ENCODE results near the gene THOC6. TPM values are rescaled to one million over a fixed set of nuclear protein-coding genes. Genes with fewer than 3 reads are reported as not detected.

Gene THOC6
- 12.6 TPM for total RNA-seq

DNA sequence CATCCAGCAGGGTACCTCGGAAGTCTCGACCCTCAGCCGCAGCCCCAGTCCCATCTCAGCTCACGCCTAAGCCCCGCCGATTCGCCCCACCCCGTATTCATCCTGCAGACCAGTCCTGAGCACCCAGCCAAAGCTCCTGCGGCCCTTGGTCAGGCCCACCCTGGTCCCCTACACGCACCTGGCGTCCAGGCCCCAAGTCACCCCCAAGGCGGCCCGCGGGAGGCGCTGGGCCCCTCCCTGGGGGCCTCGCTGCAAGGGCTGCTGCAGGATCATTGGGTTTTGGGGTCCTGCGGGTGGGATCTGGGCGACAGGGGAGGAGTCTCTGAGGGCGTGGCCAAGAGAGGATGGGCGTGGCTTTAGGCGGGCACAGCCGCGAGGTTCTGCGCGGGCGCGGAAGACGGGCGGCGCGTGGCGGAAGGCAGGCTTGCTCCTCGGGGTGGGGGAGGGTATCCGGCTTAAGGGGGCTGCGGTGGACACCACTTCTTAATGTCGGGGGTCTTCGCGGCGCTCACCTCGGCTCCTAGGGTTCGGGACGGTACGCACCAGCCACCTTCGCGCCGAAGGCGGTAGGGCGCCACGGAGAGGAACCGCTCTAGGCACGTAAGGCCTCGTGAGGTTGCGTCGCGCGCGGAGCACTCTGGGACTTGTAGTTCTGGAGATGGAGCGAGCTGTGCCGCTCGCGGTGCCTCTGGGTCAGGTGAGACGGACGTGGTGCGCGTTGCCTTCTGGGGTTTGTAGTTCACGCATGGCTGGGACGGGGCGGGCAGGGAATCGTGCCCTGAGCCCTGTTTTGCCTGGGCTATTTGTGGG, at the start of gene THOC6, which contains the start of gene HCFC1R1:
TSS of gene THOC6 (plus strand) at position 367 of the 810 bp plus-strand sequence. CDS start at position 659, 292 bp downstream.
TSS of gene HCFC1R1 (minus strand) at position 274 of the 810 bp plus-strand sequence. CDS start at position 273, 1 bp downstream.
- peak; percentile 99 for DNase-seq

DNA sequence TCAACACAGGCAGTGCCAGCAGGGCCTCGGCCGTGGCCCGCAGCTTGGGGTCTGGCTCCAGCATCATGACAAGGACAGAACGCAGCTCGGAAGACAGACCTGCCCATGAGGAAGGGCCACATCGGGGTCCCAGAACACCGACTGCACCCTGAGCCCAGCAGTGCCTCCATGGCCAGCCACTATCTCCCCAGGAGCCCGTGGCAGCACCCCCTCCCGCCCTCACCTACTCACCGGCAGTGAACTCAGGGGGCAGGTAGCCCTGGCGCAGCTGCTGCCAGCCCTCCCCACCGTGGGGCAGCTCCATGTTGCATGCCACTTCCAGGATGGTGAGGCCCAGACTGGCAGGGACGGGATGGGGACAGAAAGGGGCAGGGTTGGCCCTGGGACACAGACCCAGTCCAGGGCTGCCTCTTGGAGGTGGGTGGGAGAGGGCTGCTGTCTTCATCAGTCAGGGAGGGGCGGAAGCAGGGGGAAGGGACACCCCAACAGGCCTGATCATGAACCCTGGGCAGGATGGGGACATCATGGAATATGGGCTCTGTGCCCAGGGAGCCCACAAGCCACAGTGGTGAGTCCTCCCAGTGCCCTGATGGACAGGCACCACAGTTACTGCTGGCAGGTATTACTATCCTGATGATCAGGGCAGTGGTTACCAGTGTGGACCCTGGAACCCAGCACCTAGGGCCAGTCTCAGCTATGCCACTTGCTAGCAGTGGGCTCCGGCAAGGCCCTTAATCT, 49.3 kb upstream of the THOC6 start:
- no peak for DNase-seq

DNA sequence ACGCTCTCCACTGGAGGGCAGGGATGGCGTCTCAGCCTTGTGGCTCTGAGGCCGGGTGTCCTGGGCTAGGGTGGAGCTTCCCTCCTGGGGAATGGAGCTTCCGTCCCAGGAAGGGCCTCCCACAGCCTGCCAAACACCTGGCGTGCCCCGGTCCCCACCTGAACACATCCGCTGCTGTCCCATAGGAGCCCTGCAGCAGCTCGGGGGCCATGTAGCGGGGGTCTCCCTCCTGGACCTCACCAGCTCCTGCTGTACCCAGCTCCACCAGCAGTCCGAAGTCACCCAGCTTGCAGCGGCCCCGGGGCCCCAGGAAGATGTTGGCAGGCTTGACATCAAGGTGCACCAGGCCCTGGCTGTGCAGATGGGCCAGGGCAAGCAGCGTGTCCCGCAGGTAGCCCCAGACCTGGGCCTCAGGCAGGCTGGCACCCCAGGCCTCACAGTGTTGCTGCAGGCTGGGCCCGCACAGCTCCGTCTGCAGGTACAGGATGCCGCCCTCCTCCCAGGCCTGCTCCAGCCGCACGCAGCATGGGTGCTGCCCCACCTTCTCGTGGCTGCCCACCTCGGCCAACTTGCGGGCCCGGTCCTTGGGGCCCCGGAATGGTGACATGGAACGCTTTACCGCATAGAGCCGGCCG, 48.6 kb upstream of the THOC6 start:
- DNase-seq: no peak

DNA sequence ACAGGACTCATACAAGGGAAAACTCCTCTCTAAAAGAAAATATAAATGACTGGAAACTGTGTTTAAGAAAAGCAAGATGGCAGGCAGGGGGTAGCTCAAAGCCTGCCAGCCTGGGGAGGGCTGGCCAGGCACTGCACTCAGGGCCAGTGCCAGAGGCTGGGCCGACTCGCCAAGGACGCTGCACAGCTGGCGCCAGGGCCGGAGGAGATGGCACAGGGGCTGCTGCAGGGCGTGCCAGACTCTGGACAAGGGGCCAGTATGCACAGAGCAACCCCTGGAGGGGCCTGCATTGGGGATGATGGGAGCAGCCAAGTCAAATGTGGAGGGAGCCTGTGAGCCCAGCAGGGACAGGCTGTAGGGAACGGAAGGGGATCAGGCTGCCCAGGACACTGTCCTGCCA, 47.6 kb upstream of the THOC6 start:
- no peak for DNase-seq

DNA sequence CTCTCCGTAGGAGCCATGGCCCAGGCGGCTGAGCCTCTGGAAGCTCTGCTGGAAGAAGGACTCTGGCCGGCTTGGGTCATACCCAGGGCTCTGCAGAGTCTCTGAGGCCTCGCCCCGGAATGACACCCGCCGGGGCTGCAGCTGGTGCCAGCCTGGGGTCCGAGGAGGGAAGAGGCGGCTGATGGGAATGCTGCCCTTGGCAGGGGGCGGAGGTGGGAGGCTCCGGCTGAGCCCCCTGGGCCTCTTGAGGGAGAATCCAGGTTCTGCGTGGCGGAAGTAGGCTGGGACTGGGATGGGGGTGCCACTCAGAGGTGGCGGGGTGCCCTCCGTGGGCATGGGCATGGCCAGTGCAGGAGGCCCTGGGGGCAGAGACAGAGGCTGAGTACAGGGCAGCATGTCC, 47.2 kb upstream of the THOC6 start:
- no peak for DNase-seq

DNA sequence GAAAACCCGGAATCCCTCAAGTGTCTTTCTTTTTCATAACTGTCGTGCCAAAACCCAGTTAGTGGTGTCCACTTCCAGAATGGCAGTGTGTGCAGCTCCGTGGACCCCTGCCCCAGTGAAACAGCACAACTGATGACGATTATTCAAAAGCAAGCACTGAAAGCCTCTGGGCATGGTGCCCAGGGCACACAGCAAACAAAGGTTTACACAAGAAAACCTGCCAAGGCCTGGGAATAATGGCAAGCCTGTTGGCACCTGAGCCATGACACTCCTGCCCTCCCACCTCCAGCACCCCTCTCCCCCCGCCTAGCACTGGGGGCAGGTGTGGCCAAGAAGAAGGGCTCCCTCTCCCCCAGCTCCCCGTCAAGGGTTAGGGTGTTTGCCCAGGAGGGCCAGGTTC, 46.4 kb upstream of the THOC6 start:
- no peak for DNase-seq

DNA sequence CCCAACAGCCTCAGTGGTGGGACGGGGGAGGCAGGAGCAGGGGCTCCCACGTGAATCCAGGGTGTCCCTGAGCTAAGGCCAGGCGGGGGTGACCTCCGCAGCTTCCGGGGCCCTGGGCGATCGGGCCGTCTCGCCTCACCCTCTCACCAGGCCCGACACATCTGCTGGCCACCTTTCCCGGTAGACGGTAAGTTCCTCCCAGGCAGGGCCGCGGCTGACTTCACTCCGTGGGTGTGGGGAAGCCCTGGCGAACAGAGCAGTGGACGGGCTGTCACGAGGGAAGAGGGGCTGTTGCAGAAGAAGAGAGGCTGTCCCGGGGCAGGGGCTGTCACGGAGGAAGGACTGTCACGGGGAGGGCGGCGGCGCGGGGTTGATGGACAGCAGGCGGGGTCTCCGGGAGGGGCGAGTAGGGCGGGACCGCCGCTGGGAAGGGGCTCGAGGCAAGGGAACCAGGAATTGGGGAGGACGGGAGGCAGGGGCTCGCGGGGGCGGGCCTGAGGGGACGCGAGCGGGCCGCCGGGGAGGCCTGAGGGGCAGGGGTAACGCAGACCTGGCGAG, 44.1 kb upstream of the THOC6 start:
- DNase-seq: no peak

DNA sequence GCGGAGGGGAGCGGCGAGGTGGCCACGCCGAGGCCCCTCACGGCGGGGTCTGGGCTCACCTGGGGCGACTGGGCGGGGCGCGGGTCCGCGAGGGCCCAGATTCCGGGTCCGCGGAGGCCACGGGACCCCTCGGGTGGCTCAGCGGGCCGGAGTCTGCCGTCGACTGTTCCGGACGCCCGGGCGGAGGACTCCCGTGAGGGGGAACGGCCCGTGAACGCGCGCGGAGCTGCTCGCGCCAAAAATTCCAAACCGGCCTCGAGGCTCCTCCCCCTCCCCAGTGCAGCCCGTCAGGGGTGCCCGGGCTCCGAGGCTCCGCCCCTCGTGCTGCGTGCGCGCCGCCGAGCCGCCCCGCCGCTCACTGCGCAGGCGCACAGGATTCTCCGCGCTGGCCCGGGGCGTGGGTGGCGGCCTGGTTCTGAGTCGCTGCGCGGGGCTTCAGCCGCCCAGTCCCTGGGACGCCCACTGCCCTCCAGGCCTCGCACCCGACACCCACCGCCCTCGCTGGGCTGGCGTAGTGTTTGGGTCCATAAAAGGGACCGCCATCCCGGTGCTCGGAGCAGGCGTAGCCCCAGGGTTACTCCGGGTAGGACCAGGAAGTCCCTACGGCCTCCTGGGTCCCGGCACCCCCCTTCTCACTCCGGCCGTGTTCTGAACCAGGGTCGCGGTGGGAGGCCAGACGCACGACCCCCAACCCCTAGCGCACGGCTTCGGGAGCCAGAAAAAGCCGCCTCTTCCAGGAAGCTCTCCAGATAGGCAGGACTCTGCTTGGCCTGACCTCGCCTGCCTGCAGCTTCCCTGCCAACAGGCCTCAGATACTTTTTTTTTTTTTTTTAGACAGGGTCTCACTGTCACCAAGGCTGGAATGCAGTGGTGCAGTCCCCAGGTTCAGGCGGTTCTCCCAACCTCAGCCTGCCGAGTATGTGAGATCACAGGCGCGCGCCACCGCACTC, 43.3 kb upstream of the THOC6 start, which contains the start of gene PKMYT1:
TSS of gene PKMYT1 (minus strand) at position 220 of the 950 bp plus-strand sequence. CDS start 789 bp downstream, outside the sequence.
- DNase-seq: peak; percentile 97

DNA sequence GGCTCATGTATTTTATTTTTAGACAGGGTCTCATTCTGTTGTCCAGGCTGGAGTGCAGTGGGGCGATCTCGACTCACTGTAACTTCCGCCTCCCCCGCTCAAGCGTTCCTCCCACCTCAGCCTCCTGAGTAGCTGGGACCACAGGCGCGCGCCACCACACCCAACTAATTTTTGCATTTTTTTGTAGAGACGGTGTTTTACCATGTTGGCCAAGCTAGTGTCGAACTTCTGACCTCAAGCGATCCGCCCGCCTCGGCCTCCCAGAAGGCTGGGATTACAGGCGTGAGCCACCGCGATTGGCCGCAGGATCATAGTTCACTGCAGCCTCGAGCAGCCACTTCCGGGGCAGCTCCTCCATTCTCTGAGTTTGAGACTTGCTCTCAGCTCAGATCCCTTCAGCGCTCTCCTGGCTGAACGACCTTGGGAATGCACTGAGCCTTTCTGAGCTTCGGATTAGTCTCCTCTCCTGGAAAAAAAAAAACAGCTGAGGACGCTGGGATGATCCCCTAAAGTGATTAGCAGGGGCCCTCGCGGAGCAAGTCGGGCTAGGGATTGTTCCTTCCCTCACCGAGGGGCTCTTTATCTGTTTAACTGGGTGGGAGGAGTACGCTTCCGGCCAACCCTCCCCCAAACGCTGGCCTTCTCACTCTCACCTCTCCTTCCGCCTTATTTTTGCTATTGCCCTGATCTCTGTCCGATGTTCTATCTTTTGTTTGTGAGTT, 42.5 kb upstream of the THOC6 start:
- no peak for DNase-seq

DNA sequence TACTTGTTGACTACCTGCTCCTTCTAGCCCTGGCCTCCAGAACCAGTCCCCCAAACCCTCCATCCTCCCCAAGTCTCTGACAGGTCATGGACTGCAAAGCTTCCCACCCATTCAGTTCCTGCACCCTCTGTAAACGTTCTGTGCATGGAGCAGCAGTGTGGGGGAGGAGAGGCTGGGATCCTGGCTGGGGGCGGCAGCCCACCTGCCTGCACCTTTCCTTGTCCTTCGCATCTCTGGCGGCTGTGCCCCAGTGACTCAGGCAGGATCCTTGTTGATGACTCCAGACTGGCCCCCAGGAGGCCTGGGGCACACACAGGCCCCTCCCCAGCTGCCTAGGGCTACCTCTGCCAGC, 42.0 kb upstream of the THOC6 start:
- no peak for DNase-seq

DNA sequence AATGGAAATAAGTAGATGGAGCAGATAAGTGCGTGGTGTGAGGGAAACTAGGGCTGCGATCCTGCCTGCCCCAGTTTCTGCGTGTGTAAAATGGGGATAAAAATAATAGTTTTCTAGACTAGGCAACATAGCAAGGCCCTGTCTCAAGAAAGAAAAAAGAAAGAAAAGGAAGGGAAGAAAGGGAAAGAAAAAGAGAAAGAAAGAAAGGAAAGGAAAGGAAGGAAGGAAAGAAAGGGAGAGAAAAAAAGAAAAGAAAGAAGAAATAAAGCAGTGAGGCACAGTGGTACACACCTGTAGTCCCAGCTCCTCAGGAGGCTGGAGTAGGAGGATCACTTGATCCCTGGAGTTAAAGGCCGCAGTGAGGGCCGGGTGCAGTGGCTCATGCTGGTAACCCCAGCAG, 41.4 kb upstream of the THOC6 start:
- DNase-seq: no peak

DNA sequence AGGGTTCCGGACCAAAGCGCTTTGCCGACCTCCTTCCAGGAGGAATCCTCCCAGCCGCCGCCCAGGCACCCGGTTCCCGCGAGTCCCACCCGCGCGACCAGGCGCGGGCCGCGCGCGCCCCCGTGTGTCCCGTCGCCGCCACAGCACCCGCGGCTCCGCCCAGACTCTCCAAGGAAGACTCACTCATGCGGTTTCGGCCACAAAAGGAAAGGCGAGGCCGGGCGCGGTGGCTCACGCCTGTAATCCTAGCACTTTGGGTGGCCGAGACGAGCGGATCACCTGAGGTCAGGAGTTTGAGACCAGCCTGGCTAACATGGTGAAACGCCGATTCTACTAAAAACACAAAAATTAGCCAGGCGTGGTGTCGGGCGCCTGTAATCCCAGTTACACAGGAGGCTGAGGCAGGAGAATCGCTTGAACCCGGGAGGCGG, 40.1 kb upstream of the THOC6 start:
- peak; percentile 85 for DNase-seq

DNA sequence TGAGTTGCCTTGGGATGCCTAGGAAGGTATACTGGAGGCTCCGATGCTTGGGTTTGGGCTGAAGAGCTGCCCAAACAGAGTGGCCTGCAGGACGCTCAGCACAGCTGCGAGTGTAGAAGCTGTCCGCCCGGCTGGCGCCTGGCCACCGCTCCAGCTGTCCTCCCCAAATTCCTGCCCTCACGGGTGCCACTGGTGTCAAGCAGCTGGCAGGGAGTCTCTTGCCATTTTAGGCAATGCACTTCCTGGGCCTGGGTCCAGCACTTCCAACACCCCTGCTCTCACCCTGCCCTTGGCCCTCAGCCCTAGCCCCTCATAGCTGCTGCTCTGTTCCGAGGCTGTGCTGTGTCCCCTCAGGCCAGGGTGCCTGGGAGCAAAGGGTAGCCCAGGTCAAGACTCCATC, 38.4 kb upstream of the THOC6 start:
- peak; percentile 96 for DNase-seq

DNA sequence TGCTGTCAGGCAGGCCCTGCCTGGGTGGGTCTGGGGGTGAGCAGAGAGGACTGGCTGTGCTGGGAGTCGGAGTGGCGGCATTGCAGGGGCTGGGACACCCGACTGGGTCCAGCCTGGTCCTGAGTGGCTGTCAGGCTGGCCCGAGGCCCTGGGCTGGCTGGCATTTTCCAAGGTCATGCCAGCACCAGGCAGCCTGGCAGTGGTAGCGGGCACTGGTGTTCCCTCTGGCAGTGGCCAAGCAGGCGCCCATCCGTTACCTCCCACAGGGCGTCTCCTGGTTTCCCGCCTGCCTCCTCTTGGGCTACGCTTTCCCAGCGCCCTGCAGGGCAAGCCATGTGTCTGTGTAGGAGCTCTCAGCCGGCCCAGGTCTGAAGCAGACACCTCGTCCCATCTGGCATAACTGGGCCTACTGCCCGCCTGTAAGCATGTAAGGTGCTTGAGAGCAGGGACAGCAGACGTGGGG, 37.9 kb upstream of the THOC6 start:
- peak; percentile 51 for DNase-seq

DNA sequence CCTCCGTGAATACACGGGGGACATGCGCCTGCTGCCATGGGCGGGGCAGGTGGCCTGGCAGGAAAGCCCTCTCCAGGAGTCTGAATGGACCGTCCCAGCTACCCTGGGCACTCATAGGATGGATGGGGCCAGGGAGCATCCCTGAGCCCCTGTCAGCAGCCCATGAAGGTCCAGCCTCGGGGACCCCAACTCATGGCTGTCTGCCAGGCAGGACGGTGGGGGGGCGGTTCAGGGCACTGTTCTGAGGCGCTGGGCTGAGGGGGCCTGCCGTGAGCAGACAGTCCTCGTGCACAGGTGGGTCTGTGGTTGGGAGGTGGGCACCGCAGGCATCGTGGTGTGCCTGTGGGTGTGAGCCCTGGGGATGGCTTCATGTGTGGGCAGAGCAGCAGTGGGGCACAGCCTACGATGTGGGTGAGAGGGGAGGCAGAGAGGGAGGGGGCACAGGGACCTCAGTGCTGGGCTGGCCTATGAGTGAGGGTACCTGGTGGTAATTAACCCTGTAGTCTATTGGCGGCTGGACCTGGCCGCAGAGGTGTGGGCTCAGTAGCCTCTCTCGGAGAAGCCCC, 37.1 kb upstream of the THOC6 start:
- no peak for DNase-seq

DNA sequence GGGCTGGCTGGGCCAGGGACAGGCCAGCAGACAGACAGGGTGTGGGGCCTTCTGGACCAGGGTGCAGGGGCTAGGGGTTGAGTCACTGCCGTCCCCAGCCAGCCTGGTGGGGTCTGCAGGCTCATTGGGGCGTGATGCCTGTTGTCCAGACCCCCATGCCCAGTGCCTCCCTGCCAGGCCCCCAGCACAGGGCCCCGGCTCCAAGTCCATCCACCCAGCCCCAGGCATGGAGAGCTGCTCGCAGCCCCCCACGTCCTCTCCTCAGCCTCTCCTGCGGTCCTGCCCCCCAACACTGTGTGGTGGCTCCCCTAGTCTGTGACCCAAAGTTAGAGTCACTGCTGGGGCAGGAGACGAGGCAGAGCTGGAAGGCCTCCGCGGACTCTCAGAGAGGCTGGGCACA, 36.5 kb upstream of the THOC6 start:
- no peak for DNase-seq

DNA sequence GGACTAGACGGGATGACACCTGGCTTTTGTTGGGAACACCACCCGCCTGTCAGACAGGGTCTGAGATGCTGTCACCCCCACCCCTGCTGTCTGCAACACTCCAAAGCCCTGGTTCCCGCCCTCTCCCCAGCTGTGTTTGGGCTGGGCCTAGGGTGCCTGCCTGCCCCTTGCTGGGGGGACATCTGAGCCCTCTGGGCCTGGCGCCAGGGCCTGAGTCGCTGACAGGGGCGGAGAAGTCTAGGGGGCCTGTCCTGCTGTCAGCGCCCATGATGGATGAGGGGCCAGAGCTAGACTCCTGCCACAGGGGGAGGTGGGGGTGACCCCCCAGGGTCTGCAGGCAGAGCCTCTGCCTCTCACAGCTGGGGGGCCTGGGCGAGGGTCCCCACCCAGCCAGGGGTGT, 36.0 kb upstream of the THOC6 start:
- peak; percentile 96 for DNase-seq

DNA sequence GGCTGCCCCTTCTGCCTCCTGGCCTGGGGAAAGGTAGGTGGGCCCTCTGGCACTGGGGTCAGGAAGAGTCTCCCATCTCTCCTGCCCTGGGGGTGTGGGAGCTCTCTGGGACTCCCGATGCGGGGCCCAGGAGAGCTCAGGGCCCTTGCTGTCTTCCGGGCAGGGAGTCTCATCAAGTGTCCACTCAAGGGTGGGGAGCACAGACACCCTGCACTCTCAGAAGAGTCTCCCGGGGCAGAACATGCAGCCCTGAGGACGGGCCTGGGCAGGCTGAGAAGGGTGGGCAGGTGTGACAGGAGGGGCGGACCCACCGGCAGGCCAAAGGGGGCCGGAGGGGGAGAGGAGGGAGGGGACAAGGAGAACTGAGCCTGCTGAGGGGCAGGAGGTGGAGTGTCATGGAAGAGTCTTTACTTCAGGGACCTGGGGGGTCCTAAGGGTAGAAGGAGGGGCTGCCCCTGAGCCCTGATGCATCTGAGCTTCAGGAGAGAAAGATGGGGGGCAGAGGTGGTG, 35.2 kb upstream of the THOC6 start:
- no peak for DNase-seq

DNA sequence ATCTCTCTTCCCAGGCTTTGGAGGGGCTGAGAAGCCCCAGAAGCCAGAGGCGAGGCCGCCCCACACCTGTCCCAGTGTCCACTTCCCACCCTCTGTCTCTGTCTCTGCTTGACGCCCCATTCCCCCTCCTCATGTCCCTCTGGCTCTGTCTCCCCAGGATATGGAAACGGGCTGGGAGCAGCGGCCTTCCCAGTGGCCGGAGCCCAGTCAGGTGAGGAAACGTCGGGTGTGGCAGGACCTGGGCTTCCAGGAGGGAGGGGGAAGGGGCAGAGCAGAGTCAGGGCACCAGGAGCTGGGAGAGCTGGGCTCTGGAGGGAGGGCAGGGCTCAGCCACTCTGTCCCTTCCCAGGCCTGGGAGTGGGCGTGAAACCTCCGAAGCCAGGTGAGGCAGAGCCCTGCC, 32.9 kb upstream of the THOC6 start:
- no peak for DNase-seq
